ENCODE measurements around the gene DNHD1.

Gene DNHD1

DNA sequence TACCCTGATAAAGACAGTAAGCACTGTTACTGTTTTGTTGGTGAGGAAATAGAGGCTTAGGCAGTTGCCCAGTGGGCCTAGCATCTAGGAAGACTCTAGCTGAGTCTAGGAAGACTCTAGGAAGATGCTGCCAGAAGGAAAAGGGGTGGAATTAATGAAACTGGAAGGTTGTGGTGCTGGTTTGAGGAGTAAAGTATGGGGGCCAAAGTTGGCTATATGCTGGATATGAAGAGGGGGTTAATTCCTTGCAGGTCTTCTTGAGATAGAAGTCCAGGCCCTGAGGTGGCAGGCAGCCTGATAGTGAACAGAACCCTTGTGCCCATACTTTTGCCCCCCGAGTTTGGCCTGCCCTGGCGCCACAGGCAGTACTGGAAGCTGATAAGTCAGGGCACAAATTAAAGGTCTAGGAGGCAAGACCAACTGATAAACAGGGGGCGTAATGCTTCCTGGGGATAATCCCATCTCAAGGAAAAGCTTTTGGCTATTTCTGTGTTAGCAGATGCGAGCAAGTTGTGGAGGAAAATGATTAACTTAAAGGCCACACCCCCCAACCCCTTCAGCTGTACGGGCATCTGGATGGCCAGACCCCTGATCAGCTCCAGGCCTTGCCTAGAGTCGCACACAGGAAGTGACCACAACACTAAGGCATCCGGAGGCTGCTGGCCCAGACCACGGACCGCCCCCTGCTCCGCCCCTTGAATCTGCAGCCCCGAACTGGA is 109.5 kb downstream of the DNHD1 start:
- TF ChIP-seq GATA3 (IDR thresholded peaks at IDR 0.05; ENCODE audit: low read depth, low read length) (no peak), GATA2 (IDR thresholded peaks at IDR 0.05; ENCODE audit: low read depth, low read length) (no peak)

DNA sequence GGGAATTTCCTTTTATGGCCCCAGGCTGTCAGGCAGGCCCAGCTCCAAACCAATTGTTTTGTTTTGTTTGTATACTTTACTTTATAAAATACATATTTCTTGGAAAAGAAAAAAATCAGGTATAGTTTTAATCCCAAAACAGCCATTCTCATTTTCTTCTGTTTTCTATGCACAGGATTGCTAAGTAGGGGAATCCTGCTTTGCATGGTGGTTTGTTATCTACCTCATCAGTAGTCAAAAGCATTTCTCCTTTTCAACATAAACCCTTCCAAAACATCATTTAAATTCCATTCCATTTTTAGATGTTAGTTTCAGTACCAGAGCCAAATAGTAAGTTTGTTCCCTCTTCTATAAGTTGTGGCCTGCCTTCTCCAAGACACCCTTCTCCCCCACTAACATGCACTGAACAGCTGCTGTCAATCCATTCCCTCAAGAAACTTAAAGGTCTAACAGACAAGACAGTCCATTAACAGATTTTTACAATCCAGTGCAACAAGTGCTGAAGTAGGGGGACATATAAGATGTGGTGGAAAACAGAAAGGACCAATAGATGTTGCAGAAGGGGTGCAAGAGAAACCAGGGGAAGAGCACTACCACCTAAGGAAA is 110.2 kb downstream of the DNHD1 start:
- TF ChIP-seq GATA2 (IDR thresholded peaks at IDR 0.05; ENCODE audit: low read depth, low read length) (no peak), GATA3 (IDR thresholded peaks at IDR 0.05; ENCODE audit: low read depth, low read length) (no peak)

DNA sequence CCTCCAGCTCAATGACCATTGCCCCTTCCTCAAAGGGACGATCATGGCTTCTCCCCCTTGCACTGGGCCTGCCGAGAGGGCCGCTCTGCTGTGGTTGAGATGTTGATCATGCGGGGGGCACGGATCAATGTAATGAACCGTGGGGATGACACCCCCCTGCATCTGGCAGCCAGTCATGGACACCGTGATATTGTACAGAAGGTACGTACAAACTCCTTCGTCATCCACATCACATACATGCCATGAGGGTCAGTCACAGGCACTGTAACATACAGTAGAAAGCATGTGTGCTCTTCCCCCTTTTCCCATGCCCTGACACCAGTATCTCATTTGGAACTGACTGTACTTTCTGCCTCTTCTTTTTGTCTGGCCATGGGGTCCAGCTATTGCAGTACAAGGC is 110.9 kb downstream of the DNHD1 start:
- no peak for TF ChIP-seq GATA2 (IDR thresholded peaks at IDR 0.05; ENCODE audit: low read depth, low read length)
- TF ChIP-seq GATA3 (IDR thresholded peaks at IDR 0.05; ENCODE audit: low read depth, low read length), result no peak

DNA sequence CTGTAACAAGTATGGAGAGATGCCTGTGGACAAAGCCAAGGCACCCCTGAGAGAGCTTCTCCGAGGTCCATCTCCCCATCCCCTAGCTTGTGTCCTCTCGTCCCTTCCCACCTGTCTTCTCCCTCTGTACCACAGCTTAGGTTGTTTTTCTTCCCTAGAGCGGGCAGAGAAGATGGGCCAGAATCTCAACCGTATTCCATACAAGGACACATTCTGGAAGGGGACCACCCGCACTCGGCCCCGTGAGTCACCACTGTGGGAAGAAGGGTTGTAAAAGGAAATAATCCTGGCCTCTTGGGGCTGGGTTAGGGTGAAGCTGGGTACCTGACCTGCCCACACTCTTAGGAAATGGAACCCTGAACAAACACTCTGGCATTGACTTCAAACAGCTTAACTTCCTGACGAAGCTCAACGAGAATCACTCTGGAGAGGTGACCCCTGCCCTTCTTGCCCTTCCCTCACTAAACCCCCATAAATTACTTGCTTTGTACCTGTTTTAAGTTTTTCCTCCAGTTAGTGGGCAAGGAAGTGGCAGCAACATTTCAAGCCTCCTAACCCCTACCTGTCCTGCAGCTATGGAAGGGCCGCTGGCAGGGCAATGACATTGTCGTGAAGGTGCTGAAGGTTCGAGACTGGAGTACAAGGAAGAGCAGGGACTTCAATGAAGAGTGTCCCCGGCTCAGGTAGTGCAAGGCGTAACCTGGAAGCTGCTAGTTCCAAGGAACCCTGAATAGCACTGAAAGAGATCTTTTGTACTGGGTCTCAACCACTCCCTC is 111.8 kb downstream of the DNHD1 start:
- TF ChIP-seq GATA3 (IDR thresholded peaks at IDR 0.05; ENCODE audit: low read depth, low read length) (no peak), GATA2 (IDR thresholded peaks at IDR 0.05; ENCODE audit: low read depth, low read length) (no peak)

DNA sequence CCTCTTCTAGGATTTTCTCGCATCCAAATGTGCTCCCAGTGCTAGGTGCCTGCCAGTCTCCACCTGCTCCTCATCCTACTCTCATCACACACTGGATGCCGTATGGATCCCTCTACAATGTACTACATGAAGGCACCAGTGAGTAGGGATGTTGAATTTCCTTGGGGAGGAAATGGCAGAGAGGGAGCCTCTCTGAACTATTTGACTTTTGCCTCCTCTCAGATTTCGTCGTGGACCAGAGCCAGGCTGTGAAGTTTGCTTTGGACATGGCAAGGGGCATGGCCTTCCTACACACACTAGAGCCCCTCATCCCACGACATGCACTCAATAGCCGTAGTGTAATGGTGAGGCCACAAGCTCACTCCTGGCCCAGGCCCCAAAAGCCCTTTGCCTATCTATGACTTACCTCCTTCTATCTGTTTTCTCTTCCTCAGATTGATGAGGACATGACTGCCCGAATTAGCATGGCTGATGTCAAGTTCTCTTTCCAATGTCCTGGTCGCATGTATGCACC is 112.5 kb downstream of the DNHD1 start:
- TF ChIP-seq GATA3 (IDR thresholded peaks at IDR 0.05; ENCODE audit: low read depth, low read length), result no peak

DNA sequence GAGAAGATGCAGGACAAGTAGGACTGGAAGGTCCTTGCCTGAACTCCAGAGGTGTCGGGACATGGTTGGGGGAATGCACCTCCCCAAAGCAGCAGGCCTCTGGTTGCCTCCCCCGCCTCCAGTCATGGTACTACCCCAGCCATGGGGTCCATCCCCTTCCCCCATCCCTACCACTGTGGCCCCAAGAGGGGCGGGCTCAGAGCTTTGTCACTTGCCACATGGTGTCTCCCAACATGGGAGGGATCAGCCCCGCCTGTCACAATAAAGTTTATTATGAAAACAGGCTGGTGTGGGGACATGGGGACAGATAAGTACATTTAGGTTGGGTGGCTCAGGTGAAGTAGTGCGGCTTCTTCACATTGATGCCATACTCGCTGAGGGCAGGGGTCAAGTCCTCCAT is 113.5 kb downstream of the DNHD1 start:
- no peak for TF ChIP-seq GATA3 (IDR thresholded peaks at IDR 0.05; ENCODE audit: low read depth, low read length)
- TF ChIP-seq GATA2 (IDR thresholded peaks at IDR 0.05; ENCODE audit: low read depth, low read length), result no peak

DNA sequence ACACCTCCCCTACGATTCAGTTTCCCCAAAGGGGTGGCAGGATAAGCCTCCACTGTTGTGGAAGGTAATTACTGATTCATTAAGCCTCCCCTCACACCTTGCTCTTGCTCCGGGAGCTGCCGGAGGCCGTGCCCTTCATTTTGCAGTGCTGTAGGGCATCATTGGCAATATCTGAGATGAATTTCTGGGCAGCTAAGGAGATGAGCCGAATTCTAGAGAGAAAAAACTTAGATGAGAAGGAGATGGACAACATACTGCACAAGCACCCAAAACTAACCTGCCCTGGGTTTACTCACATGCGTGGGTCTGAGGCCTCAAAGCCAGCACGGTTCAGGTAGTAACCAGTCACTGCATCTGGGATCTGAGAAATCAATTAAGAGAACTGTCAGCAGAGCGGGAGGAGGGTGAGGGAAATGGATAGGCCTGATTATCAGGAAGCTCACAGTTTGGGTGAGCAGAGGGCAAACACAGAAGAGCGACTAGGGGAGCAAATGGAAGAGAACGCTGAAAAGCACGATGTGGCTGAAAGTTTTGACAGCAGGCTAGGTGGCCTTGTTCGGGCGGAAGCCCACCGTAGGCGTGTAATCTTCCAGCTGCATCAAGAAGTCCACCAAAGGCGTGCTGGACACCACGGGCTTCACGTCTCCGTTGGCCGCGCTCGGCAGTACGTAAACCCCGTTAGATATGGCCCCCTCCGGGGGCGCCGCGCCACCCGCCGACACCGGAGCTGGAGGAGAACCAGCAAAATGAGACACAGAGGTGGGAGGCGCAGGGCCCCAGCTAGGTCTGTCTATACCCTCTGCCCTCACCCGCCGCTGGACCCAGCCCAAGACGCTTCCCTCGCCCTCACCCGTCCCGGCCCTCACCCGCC is 114.2 kb downstream of the DNHD1 start:
- TF ChIP-seq GATA3 (IDR thresholded peaks at IDR 0.05; ENCODE audit: low read depth, low read length) (no peak), GATA2 (IDR thresholded peaks at IDR 0.05; ENCODE audit: low read depth, low read length) (no peak)

DNA sequence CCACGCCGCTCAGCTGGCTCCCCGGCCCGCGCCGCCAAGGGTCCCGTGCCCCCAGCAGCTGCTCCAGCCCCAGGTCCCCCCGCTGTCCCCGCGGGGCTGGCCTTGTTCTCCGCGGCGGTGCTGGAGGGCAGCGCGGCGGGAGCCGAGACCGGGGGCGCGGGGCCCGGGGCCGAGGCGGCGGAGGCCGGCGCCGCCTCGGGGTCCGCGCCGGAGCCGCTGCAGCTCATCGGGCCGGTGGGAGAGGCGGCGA is 114.8 kb downstream of the DNHD1 start:
- TF ChIP-seq GATA2 (IDR thresholded peaks at IDR 0.05; ENCODE audit: low read depth, low read length) (no peak), GATA3 (IDR thresholded peaks at IDR 0.05; ENCODE audit: low read depth, low read length) (no peak)

DNA sequence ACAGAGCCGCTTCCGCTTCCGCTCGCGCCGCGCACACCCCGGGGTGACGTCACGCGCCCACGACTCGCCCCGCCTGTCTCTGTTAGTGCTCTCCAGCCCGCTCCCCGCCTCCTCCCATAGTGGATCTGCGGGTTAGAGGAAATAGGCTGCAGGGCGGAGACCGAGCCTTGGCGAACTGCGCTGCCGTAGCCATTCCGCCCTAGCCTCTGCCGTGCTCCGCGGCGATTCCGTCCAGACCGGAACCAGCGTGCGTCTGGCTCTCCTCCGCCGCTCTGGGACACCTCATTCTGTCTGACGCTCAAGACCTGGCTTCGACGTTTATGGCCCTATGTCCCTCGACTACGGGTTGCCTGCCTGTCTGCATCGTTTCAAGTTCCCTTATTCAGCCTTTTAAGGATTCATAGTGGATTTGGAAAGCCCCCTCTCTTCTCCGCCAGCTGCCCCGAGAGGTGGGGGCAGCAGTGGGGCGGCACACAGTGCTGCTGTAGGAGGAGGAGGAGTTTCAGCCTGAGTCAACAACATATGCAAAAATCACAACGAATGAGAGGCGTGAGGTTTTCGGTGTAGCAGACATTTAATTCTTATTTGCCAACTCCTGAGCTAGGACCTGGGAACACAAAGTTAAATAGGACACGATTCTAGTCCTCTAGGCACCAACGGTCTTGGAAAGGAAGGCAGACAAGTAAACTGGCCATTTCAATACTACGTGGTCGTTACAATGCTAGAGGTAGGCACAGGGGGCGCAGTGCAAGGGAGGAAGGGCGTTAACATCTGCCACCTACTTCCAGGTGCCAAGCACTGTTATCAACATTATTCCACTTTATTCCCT is 115.3 kb downstream of the DNHD1 start, which contains the start of gene TAF10:
Gene TAF10 (minus strand): TSS at position 4 of the 829 bp plus-strand sequence. CDS start 27 bp downstream, outside the sequence.
- TF ChIP-seq GATA2 (IDR thresholded peaks at IDR 0.05; ENCODE audit: low read depth, low read length) (no peak), GATA3 (IDR thresholded peaks at IDR 0.05; ENCODE audit: low read depth, low read length) (no peak)

DNA sequence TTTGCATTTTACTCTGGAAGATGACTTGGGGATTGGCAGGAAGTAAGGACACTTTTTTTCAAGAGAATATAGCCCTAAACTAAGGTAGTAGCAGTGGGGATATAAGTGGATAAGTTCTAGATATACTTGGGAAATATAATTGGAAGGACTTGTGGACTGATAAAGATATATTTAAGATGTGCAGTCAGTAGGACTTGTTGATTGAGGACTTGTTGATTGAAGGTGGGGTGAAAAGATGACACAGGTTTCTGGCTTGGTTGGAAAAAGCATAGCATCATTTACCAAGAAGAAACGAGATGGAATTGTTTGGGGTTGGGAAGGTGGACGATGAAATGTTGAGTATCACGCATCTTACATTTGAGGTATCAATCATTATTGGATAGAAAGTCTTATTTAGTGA is 116.4 kb downstream of the DNHD1 start:
- TF ChIP-seq GATA3 (IDR thresholded peaks at IDR 0.05; ENCODE audit: low read depth, low read length) (no peak), GATA2 (IDR thresholded peaks at IDR 0.05; ENCODE audit: low read depth, low read length) (no peak)

DNA sequence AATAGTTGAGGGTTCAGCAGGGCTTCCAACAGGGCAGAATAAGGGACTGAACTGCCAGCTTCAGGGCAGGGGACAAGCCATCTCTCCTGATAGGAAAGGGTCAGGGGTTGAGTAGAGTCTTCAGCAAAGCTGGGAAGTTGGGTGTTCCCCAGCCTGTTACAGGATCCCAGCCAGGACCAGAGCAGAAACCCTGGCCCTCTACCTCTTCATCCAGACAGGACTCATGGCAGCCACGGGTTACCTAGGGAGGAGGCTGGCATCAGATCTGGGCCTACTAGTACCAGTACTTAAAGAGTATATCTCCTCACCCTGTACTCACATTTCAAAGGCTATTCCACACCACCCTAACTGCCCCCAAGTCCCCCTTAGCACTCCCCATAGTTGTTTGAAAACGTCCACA is 117.4 kb downstream of the DNHD1 start:
- TF ChIP-seq GATA3 (IDR thresholded peaks at IDR 0.05; ENCODE audit: low read depth, low read length) (no peak), GATA2 (IDR thresholded peaks at IDR 0.05; ENCODE audit: low read depth, low read length) (no peak)

DNA sequence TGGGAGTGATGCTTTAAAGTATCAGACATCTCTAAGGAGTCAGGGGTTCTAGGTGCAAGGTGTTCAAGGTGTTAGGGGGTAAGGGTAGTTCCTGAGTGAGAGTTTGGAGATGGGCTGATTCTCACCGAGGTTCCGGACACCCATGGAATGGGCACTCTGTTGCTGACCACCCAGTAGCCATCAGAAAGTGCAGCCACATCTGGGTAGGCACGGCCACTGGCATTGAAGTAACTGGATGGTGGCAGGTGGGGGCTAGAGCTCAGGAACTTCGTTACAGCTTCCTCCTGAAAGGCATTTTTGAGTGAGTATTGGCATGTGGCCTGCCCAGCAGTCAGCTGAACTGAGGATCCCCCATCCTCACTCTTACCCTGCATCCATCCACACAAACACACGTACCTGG is 118.0 kb downstream of the DNHD1 start:
- TF ChIP-seq GATA3 (IDR thresholded peaks at IDR 0.05; ENCODE audit: low read depth, low read length), result no peak
- no peak for TF ChIP-seq GATA2 (IDR thresholded peaks at IDR 0.05; ENCODE audit: low read depth, low read length)
